Measurements from ENCODE around the gene CNTNAP2. TPM values are rescaled to one million over a fixed set of nuclear protein-coding genes. Genes with fewer than 3 reads are reported as not detected.

CNTNAP2 gene
- total and polyA plus RNA-seq, 2 of the 4 experiments (the other 2 are of a cell fraction): not detected

- Histone ChIP-seq H3K18ac (ENCODE audit: low read depth, low read length) (no peak overlapping the region), H3K36me3 (ENCODE audit: control insufficient read depth, insufficient read depth, low read length) (no peaks in the 10 kb centered on the region), H3K4me2 (ENCODE audit: low read depth, low read length) (no peak overlapping the region), H3K14ac (replicated peaks; ENCODE audit: low read depth, low read length) (no peak overlapping the region), H3K23ac (ENCODE audit: low read depth, low read length) (no peak overlapping the region), H3K9me3 (ENCODE audit: control insufficient read depth, insufficient read depth, low read length) (peaks cover 6% of the 10 kb centered on the region; the same call in 1 of the 2 replicates), H2AFZ (replicated peaks; ENCODE audit: low read length, poor library complexity) (no peak overlapping the region), H3K4me1 (ENCODE audit: control insufficient read depth, insufficient read depth, low read length) (no peaks in the 10 kb centered on the region), H3K27me3 (ENCODE audit: control insufficient read depth, insufficient read depth, low read length) (no peaks in the 10 kb centered on the region), H4K20me1 (ENCODE audit: insufficient read depth, low read length) (no peaks in the 10 kb centered on the region), H4K8ac (ENCODE audit: low read depth in 2 of 2, low read length in 2 of 2) (no peak overlapping the region), H3K9me1 (ENCODE audit: insufficient read depth, low read length) (no peaks in the 10 kb centered on the region), H2BK120ac (ENCODE audit: low read depth, low read length) (no peak overlapping the region), H3K4ac (ENCODE audit: low read depth, low read length) (no peak overlapping the region), H3K4me3 (ENCODE audit: insufficient read depth, low read depth, low read length) (no peak overlapping the region), H2AK5ac (ENCODE audit: low read depth, low read length) (no peak overlapping the region), H2AK9ac (replicated peaks; ENCODE audit: low read depth, low read length, poor library complexity) (no peak overlapping the region), H2BK15ac (ENCODE audit: low read depth, low read length) (no peak overlapping the region), H4K91ac (ENCODE audit: insufficient read depth, low read depth, low read length) (no peak overlapping the region), H3K56ac (ENCODE audit: extremely low read depth, insufficient read depth, low read length) (no peak overlapping the region), H4K5ac (ENCODE audit: low read depth, low read length) (no peak overlapping the region), H2BK20ac (ENCODE audit: low read depth, low read length) (no peak overlapping the region), H2BK5ac (ENCODE audit: low read depth, low read length, poor library complexity, severe bottlenecking) (no peak overlapping the region), H3K79me1 (ENCODE audit: low read depth in 1 of 2, low read length in 2 of 2) (no peaks in the 10 kb centered on the region), H3K27ac (ENCODE audit: insufficient read depth, low read length) (no peak overlapping the region), H3K9ac (ENCODE audit: low read depth, low read length) (no peak overlapping the region)
- intact Hi-C loops (cut with micrococcal nuclease): no loop called here
- in situ Hi-C loops (cut with MboI; ENCODE audit: low sequenced_read_pairs): no loop called here
- ChIA-PET CTCF (no interaction called here), POLR2A (ENCODE audit: unreplicated experiment) (no interaction called here)
- no TSS peak for BruUV-seq (replicated peaks)
- ATAC-seq (ENCODE audit: low read depth) (no peak), DNase-seq (no peak)
- dilution Hi-C loops (cut with HindIII; ENCODE audit: low sequenced_read_pairs, unreplicated experiment): no loop called here
- no peak for TF ChIP-seq CHD1 (IDR thresholded peaks at IDR 0.05; ENCODE audit: low read depth, low read length)
- TF ChIP-seq, protein P1, sequence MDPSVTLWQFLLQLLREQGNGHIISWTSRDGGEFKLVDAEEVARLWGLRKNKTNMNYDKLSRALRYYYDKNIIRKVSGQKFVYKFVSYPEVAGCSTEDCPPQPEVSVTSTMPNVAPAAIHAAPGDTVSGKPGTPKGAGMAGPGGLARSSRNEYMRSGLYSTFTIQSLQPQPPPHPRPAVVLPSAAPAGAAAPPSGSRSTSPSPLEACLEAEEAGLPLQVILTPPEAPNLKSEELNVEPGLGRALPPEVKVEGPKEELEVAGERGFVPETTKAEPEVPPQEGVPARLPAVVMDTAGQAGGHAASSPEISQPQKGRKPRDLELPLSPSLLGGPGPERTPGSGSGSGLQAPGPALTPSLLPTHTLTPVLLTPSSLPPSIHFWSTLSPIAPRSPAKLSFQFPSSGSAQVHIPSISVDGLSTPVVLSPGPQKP (IDR thresholded peaks at IDR 0.05; ENCODE audit: borderline replicate concordance, low read depth, low read length): no peak
- no CpG with 5 or more reads among the region's 8 CpGs for WGBS, 2 experiments (ENCODE audit: extremely low coverage in 2 of 2, insufficient read length in 1 of 2)
These were observed 15.1 kb downstream of the CNTNAP2 start for GRCh38 chr7:146131701-146132100.
